Measurements from ENCODE around the gene CDK5. TPM values are rescaled to one million over a fixed set of nuclear protein-coding genes. Genes with fewer than 3 reads are reported as not detected.

Gene CDK5
- total and polyA plus RNA-seq, 2 of the 13 experiments (the other 11 are each of a cell fraction or from before 2014, with no cell fraction given) = 16.4 to 21.3 TPM

GRCh38 chr7:151028131-151028947 lies 29.4 kb downstream of the CDK5 start, which contains the start of gene ABCB8 (continued):
- TF ChIP-seq UBTF (CRISPR knock-in tag; IDR thresholded peaks at IDR 0.05) = no peak
- TF ChIP-seq ZFAT (CRISPR knock-in tag; conservative IDR thresholded peaks at IDR 0.05) = no peak
- TF ChIP-seq ZNF546 (CRISPR knock-in tag; conservative IDR thresholded peaks at IDR 0.05) = no peak
- TF ChIP-seq FIP1L1 (IDR thresholded peaks at IDR 0.05; ENCODE audit: borderline replicate concordance, insufficient read depth, low read depth, low read length) = no peak
- no peak for TF ChIP-seq XBP1 (CRISPR knock-in tag; IDR thresholded peaks at IDR 0.05)
- TF ChIP-seq ZKSCAN1 (IDR thresholded peaks at IDR 0.05; ENCODE audit: low read length) = no peak
- no peak for TF ChIP-seq ZNF17 (CRISPR knock-in tag; IDR thresholded peaks at IDR 0.05)
- TF ChIP-seq ZNF441 (CRISPR knock-in tag; IDR thresholded peaks at IDR 0.05; ENCODE audit: borderline replicate concordance) = peak; percentile 54; the same call in 1 of the 2 replicates
- peak; percentile 62; the same call in 1 of the 2 replicates for TF ChIP-seq MXD1 (CRISPR knock-in tag; IDR thresholded peaks at IDR 0.05)
- no peak for TF ChIP-seq ZNF577 (CRISPR knock-in tag; IDR thresholded peaks at IDR 0.05; ENCODE audit: borderline replicate concordance, low read depth)
- no peak for TF ChIP-seq CAMTA2 (CRISPR knock-in tag; IDR thresholded peaks at IDR 0.05; ENCODE audit: borderline replicate concordance)
- TF ChIP-seq TEAD3 (CRISPR knock-in tag; optimal IDR thresholded peaks at IDR 0.05; ENCODE audit: borderline replicate concordance) = peak; percentile 82
- no peak for TF ChIP-seq ZBTB44 (CRISPR knock-in tag; IDR thresholded peaks at IDR 0.05)
- TF ChIP-seq HNRNPK (IDR thresholded peaks at IDR 0.05; ENCODE audit: low read depth, low read length, poor library complexity, severe bottlenecking) = no peak
- no peak for TF ChIP-seq SNRNP70 (IDR thresholded peaks at IDR 0.05; ENCODE audit: low read depth, low read length)
- peak; percentile 67; the same call in 1 of the 2 replicates for TF ChIP-seq GMEB1 (CRISPR knock-in tag; IDR thresholded peaks at IDR 0.05; ENCODE audit: borderline replicate concordance)
- no peak for TF ChIP-seq NAIF1 (CRISPR knock-in tag; IDR thresholded peaks at IDR 0.05; ENCODE audit: borderline replicate concordance)
- TF ChIP-seq ZBTB20 (CRISPR knock-in tag; IDR thresholded peaks at IDR 0.05; ENCODE audit: borderline replicate concordance, low read depth) = no peak
- TF ChIP-seq RELA (CRISPR knock-in tag; IDR thresholded peaks at IDR 0.05) = no peak; the same call in 1 of the 2 replicates
- no peak for TF ChIP-seq ZNF83 (CRISPR knock-in tag; IDR thresholded peaks at IDR 0.05; ENCODE audit: borderline replicate concordance)

Data from HepG2 (cell line).